MCF 10A (cell line): ENCODE data around the gene HTR7. TPM values are rescaled to one million over a fixed set of nuclear protein-coding genes. Genes with fewer than 3 reads are reported as not detected.
A peak's percentile ranks its signal among the peaks of the same experiment; 100 is the strongest.

Source experiments
- BruUV-seq: library from RNA; stranded (reverse); fragments of 400-500 nt; replicated peaks from 2 replicates; lab custom pipeline; 2021; lab: Mats Ljungman, UMichigan
- CTCF ChIA-PET: fragments of 300-600 bp; sonication (Branson Sonifier 250); formaldehyde crosslinking; extraction: SDS; loops from one replicate; lab custom pipeline; 2021; ENCODE audit warnings: antibody characterized with exemption, inconsistent platforms; lab: Yijun Ruan, JAX
- POLR2A ChIA-PET: fragments of 300-600, 350-650 bp; sonication (Branson Sonifier 250); formaldehyde crosslinking; extraction: SDS; loops from one replicate; lab custom pipeline; 2020; ENCODE audit warnings: antibody characterized with exemption, inconsistent platforms; lab: Yijun Ruan, JAX
- DNase-seq: peaks from one replicate; pipeline ENCODE4 v3.0.0-alpha.2; 2018; ENCODE audit not compliant: unreplicated experiment
- H3K27ac Mint-ChIP-seq: one replicate; pipeline ENCODE4 v1.8.0; 2022; ENCODE audit warnings: mild to moderate bottlenecking, low read depth, mixed read lengths; ENCODE audit not compliant: unreplicated experiment
- H3K27me3 Mint-ChIP-seq: one replicate; pipeline ENCODE4 v1.8.0; 2022; ENCODE audit warnings: mixed read lengths; ENCODE audit not compliant: insufficient read depth, unreplicated experiment
- H3K36me3 Mint-ChIP-seq: one replicate; pipeline ENCODE4 v1.8.0; 2022; ENCODE audit warnings: mild to moderate bottlenecking, moderate library complexity, mixed read lengths; ENCODE audit not compliant: insufficient read depth, unreplicated experiment
- H3K4me1 Mint-ChIP-seq: one replicate; pipeline ENCODE4 v1.8.0; 2022; ENCODE audit warnings: mixed read lengths; ENCODE audit not compliant: insufficient read depth, unreplicated experiment
- H3K4me3 Mint-ChIP-seq: one replicate; pipeline ENCODE4 v1.8.0; 2022; ENCODE audit warnings: mild to moderate bottlenecking, moderate library complexity, mixed read lengths; ENCODE audit not compliant: unreplicated experiment
- H3K9me3 Mint-ChIP-seq: one replicate; pipeline ENCODE4 v1.8.0; 2022; ENCODE audit warnings: mixed read lengths; ENCODE audit not compliant: unreplicated experiment
- CTCF ChIP-seq: fragments of 200-600 bp; IDR thresholded peaks from one replicate; pipeline ENCODE4 v1.8.0; 2022; ENCODE audit warnings: antibody characterized with exemption, mild to moderate bottlenecking; ENCODE audit not compliant: unreplicated experiment
- intact Hi-C: fragments of 100-400 bp; cut with micrococcal nuclease; formaldehyde crosslinking; loops from 2 replicates; pipeline ENCODE4 v1.14.1; 2022
- total RNA-seq: library from RNA; stranded (reverse); gene quantifications from 2 replicates; pipeline ENCODE4 v1.2.3, GENCODE V29; 2022

The HTR7 gene
- total RNA-seq, 1 experiment from 2014 or later, result 15.3 TPM

- BruUV-seq, result no TSS peak
- peaks cover 31% of the 10 kb centered on the region for H3K4me1 Mint-ChIP-seq
- H3K27ac Mint-ChIP-seq, result peak overlapping the region; percentile 93
- ChIA-PET POLR2A (interaction anchor here (0.6 to 6.0 kb wide), 4 partner anchors 15 to 94 kb away, joined by 4 to 95 read pairs (median 6); no protein-coding TSS in a partner anchor), CTCF (no interaction called here)
- peaks cover 20% of the 10 kb centered on the region for H3K36me3 Mint-ChIP-seq
- intact Hi-C loops, result loop anchor here (10.0 kb wide), 1 partner anchor 415 kb away; no protein-coding TSS in a partner anchor
- TF ChIP-seq CTCF, result no peak
- peaks cover 11% of the 10 kb centered on the region for H3K9me3 Mint-ChIP-seq
- H3K27me3 Mint-ChIP-seq, result no peaks in the 10 kb centered on the region
- H3K4me3 Mint-ChIP-seq, result no peak overlapping the region
- peak; percentile 52 for DNase-seq
Measured at GRCh38 chr10:90849956-90850749, 7.7 kb downstream of the HTR7 start.

- H3K9me3 Mint-ChIP-seq, result peaks cover 11% of the 10 kb centered on the region
- ChIA-PET POLR2A (interaction anchor here (0.5 to 6.0 kb wide), 11 partner anchors 11 to 1423 kb away, joined by 3 to 95 read pairs (median 8); partner anchors contain the start of genes HTR7 and RPP30), CTCF (interaction anchor here (0.6 to 1.1 kb wide), 4 partner anchors 10 to 203 kb away, joined by 3 to 5 read pairs (median 3); partner anchors contain the start of gene HTR7)
- no peaks in the 10 kb centered on the region for H3K27me3 Mint-ChIP-seq
- H3K36me3 Mint-ChIP-seq, result peaks cover 14% of the 10 kb centered on the region
- DNase-seq, result peak; percentile 82
- intact Hi-C loops, result no loop called here
- no TSS peak for BruUV-seq
- H3K4me1 Mint-ChIP-seq, result peaks cover 35% of the 10 kb centered on the region
- peak overlapping the region; percentile 33 for H3K4me3 Mint-ChIP-seq
- H3K27ac Mint-ChIP-seq, result peak overlapping the region; percentile 80
- TF ChIP-seq CTCF, result no peak
Measured at GRCh38 chr10:90847436-90847835, 10.4 kb downstream of the HTR7 start.

GRCh38 chr10:90846746-90847145 lies 11.1 kb downstream of the HTR7 start:
- TF ChIP-seq CTCF, result no peak
- POLR2A ChIA-PET, result interaction anchor here (1.2 to 6.0 kb wide), 8 partner anchors 8 to 1423 kb away, joined by 4 to 95 read pairs (median 12); partner anchors contain the start of genes HTR7 and RPP30
- Mint-ChIP-seq H3K27ac (peak overlapping the region; percentile 80), H3K4me1 (peaks cover 35% of the 10 kb centered on the region), H3K36me3 (peaks cover 14% of the 10 kb centered on the region), H3K27me3 (no peaks in the 10 kb centered on the region), H3K9me3 (peaks cover 11% of the 10 kb centered on the region), H3K4me3 (peak overlapping the region; percentile 33)
- intact Hi-C loops, result no loop called here
- DNase-seq, result no peak
- BruUV-seq, result no TSS peak
- CTCF ChIA-PET, result interaction anchor here (0.5 to 1.0 kb wide), 4 partner anchors 11 to 1140 kb away, joined by 3 to 4 read pairs (median 3); no protein-coding TSS in a partner anchor

- H3K4me3 Mint-ChIP-seq, result no peak overlapping the region
- no peaks in the 10 kb centered on the region for H3K27me3 Mint-ChIP-seq
- no peak overlapping the region for H3K27ac Mint-ChIP-seq
- H3K9me3 Mint-ChIP-seq, result peaks cover 8% of the 10 kb centered on the region
- ChIA-PET POLR2A (interaction anchor here (1.2 to 6.0 kb wide), 4 partner anchors 9 to 29 kb away, joined by 4 to 95 read pairs (median 46); partner anchors contain the start of gene HTR7), CTCF (interaction anchor here (1.0 to 3.0 kb wide), 2 partner anchors 58 to 95 kb away, joined by 3 to 13 read pairs; no protein-coding TSS in a partner anchor)
- intact Hi-C loops, result no loop called here
- BruUV-seq, result no TSS peak
- peaks cover 7% of the 10 kb centered on the region for H3K36me3 Mint-ChIP-seq
- DNase-seq, result no peak
- H3K4me1 Mint-ChIP-seq, result peaks cover 34% of the 10 kb centered on the region
- TF ChIP-seq CTCF, result no peak
Measured at GRCh38 chr10:90845726-90846125, 12.1 kb downstream of the HTR7 start.
